Motor neuron (in vitro differentiated cells): ENCODE data around the gene SLC5A11. TPM values are rescaled to one million over a fixed set of nuclear protein-coding genes. Genes with fewer than 3 reads are reported as not detected.

Source experiments
- ATAC-seq, 8 experiments: fragments of 200-7000 bp; cut with Tn5 transposase; replicated peaks in 6 of 8; 2 replicates each; pipeline ENCODE4 v1.8.0; 2021; ENCODE audit warnings: mild to moderate bottlenecking in 8 of 8, moderate library complexity in 8 of 8
- H3K27ac ChIP-seq, 2 donors: fragments of 250-450 bp; sonication (Bioruptor Pico); 2 replicates each; pipeline ENCODE4 v1.9.0; 2021; ENCODE audit warnings: antibody characterized with exemption in 2 of 2, mild to moderate bottlenecking in 2 of 2, moderate library complexity in 1 of 2
- H3K4me1 ChIP-seq, 2 donors: fragments of 250-450 bp; sonication (Bioruptor Pico); replicated peaks in 1 of 2; 2 replicates each; pipeline ENCODE4 v1.6.1; 2021; ENCODE audit warnings: antibody characterized with exemption in 2 of 2, mild to moderate bottlenecking in 2 of 2, moderate library complexity in 1 of 2
- H3K4me3 ChIP-seq, 5 donors: fragments of 250-450 bp; sonication (Bioruptor Pico); 2 replicates each; pipeline ENCODE4 v1.9.0; 2021; ENCODE audit warnings: antibody characterized with exemption in 5 of 5, mild to moderate bottlenecking in 5 of 5, moderate library complexity in 4 of 5
- WGBS, 10 experiments: fragments of 450-650 bp; shearing (Covaris generic); methylation state at CpG; one replicate each; pipeline ENCODE4 v1.0.0; 2022; 5-methylcytosine and 5-hydroxymethylcytosine counted together
- in situ Hi-C, 9 experiments: fragments of 400-800 bp; cut with MboI; loops; one replicate each; pipeline ENCODE4 v1.15.0; 2021; ENCODE audit warnings: low sequenced_read_pairs in 9 of 9, low pct_unique_long_range_greater_than_20kb in 2 of 9; ENCODE audit not compliant: unreplicated experiment in 9 of 9
- total RNA-seq, 8 experiments: library from RNA; unstranded; fragments of 300-600 nt; gene quantifications; 2 replicates each; pipeline versions ENCODE4 v1.2.3 to v1.2.4, GENCODE V29; 2022

Gene SLC5A11
- total RNA-seq, 8 experiments from 2014 or later = 0.25 to 0.52 (median 0.47) TPM; not detected in 5

GRCh38 chr16:24917891-24918290 is 72.1 kb downstream of the SLC5A11 start:
- H3K27ac ChIP-seq = no peak overlapping the region
- no peak for ATAC-seq
- H3K4me3 ChIP-seq = no peak overlapping the region
- in situ Hi-C loops = loop anchor here in 1 of 9 experiments (25.0 kb wide), 1 partner anchor 94 kb away; the partner anchor contains the start of gene ARHGAP17
- H3K4me1 ChIP-seq = no peaks in the 10 kb centered on the region
- WGBS, 10 experiments = 89 to 100% (median 94%) methylated on average over 2 to 5 of the region's 5 CpGs; no CpG with 5 or more reads in 7 of the 10 experiments

- ATAC-seq = no peak
- H3K4me1 ChIP-seq = no peaks in the 10 kb centered on the region
- H3K27ac ChIP-seq = no peak overlapping the region
- in situ Hi-C loops = loop anchor here in 1 of 9 experiments (25.0 kb wide), 1 partner anchor 94 kb away; the partner anchor contains the start of gene ARHGAP17
- no peak overlapping the region for H3K4me3 ChIP-seq
- WGBS, 10 experiments = 20 to 100% (median 95%) methylated on average over 1 to 5 of the region's 10 CpGs; no CpG with 5 or more reads in 2 of the 10 experiments
Measured at GRCh38 chr16:24918641-24919040, 72.9 kb downstream of the SLC5A11 start.

- in situ Hi-C loops = loop anchor here in 1 of 9 experiments (25.0 kb wide), 1 partner anchor 93 kb away; the partner anchor contains the start of gene ARHGAP17
- no peak overlapping the region for H3K4me3 ChIP-seq
- H3K27ac ChIP-seq = no peak overlapping the region
- no peak for ATAC-seq
- WGBS, 10 experiments = 40 to 97% (median 92%) methylated on average over 1 to 8 of the region's 8 CpGs; no CpG with 5 or more reads in 1 of the 10 experiments
- no peaks in the 10 kb centered on the region for H3K4me1 ChIP-seq
Measured at GRCh38 chr16:24919536-24919935, 73.8 kb downstream of the SLC5A11 start.

- Histone ChIP-seq H3K4me3 (no peak overlapping the region), H3K4me1 (no peaks in the 10 kb centered on the region), H3K27ac (no peak overlapping the region)
- in situ Hi-C loops = loop anchor here in 1 of 9 experiments (25.0 kb wide), 1 partner anchor 92 kb away; the partner anchor contains the start of gene ARHGAP17
- WGBS, 10 experiments = 86 to 100% (median 100%) methylated on average over 1 to 2 of the region's 3 CpGs; no CpG with 5 or more reads in 3 of the 10 experiments
- no peak for ATAC-seq
Measured at GRCh38 chr16:24920568-24920967, 74.8 kb downstream of the SLC5A11 start.

GRCh38 chr16:24921229-24921628 is 75.5 kb downstream of the SLC5A11 start:
- in situ Hi-C loops = loop anchor here in 1 of 9 experiments (25.0 kb wide), 1 partner anchor 91 kb away; the partner anchor contains the start of gene ARHGAP17
- no peak overlapping the region for H3K27ac ChIP-seq
- H3K4me3 ChIP-seq = no peak overlapping the region
- no peaks in the 10 kb centered on the region for H3K4me1 ChIP-seq
- WGBS, 10 experiments = 71 to 100% (median 95%) methylated on average over 1 to 7 of the region's 8 CpGs; no CpG with 5 or more reads in 2 of the 10 experiments
- ATAC-seq = no peak

- ATAC-seq = no peak
- Histone ChIP-seq H3K4me3 (no peak overlapping the region), H3K4me1 (no peaks in the 10 kb centered on the region), H3K27ac (no peak overlapping the region)
- in situ Hi-C loops = no loop called here
- 70 to 100% (median 90%) methylated on average over 1 to 2 of the region's 2 CpGs; no CpG with 5 or more reads in 4 of the 10 experiments for whole genome bisulfite sequencing, 10 experiments
Measured at GRCh38 chr16:24925163-24925562, 79.4 kb downstream of the SLC5A11 start.

GRCh38 chr16:24929409-24929808 is 83.6 kb downstream of the SLC5A11 start:
- Histone ChIP-seq H3K27ac (no peak overlapping the region), H3K4me3 (no peak overlapping the region), H3K4me1 (no peaks in the 10 kb centered on the region)
- no peak for ATAC-seq
- WGBS, 10 experiments = 64 to 92% (median 78%) methylated on average over 2 to 5 of the region's 5 CpGs; no CpG with 5 or more reads in 2 of the 10 experiments
- in situ Hi-C loops = no loop called here

- in situ Hi-C loops = no loop called here
- WGBS, 10 experiments = 80 to 100% (median 100%) methylated on average over 1 to 6 of the region's 6 CpGs; no CpG with 5 or more reads in 1 of the 10 experiments
- Histone ChIP-seq H3K4me3 (no peak overlapping the region), H3K27ac (no peak overlapping the region), H3K4me1 (no peaks in the 10 kb centered on the region)
- ATAC-seq = no peak
Measured at GRCh38 chr16:24930440-24930839, 84.7 kb downstream of the SLC5A11 start.

GRCh38 chr16:24931091-24931490 is 85.3 kb downstream of the SLC5A11 start:
- ATAC-seq = no peak
- in situ Hi-C loops = no loop called here

GRCh38 chr16:24935336-24935735 is 89.6 kb downstream of the SLC5A11 start:
- no peaks in the 10 kb centered on the region for H3K4me1 ChIP-seq
- no peak for ATAC-seq
- WGBS, 10 experiments = 20 to 100% (median 89%) methylated on average over 1 to 6 of the region's 6 CpGs; no CpG with 5 or more reads in 6 of the 10 experiments
- H3K4me3 ChIP-seq = no peak overlapping the region
- in situ Hi-C loops = no loop called here
- no peak overlapping the region for H3K27ac ChIP-seq

More at GRCh38 chr16:24931091-24931490, 85.3 kb downstream of the SLC5A11 start:
- no peaks in the 10 kb centered on the region for H3K4me1 ChIP-seq
- H3K27ac ChIP-seq = no peak overlapping the region
- no peak overlapping the region for H3K4me3 ChIP-seq
- WGBS, 10 experiments = no CpG with 5 or more reads among the region's 12 CpGs

GRCh38 chr16:24936151-24936550 is 90.4 kb downstream of the SLC5A11 start:
- Histone ChIP-seq H3K4me3 (no peak overlapping the region), H3K4me1 (no peaks in the 10 kb centered on the region), H3K27ac (no peak overlapping the region)
- ATAC-seq = no peak
- WGBS, 10 experiments = 80 to 100% (median 93%) methylated on average over 1 to 4 of the region's 4 CpGs; no CpG with 5 or more reads in 4 of the 10 experiments
- in situ Hi-C loops = no loop called here

- whole genome bisulfite sequencing, 10 experiments = 80 to 100% (median 85%) methylated on average over 1 to 7 of the region's 14 CpGs; no CpG with 5 or more reads in 6 of the 10 experiments
- no peak for ATAC-seq
- H3K4me3 ChIP-seq = no peak overlapping the region
- H3K4me1 ChIP-seq = no peaks in the 10 kb centered on the region
- H3K27ac ChIP-seq = no peak overlapping the region
- in situ Hi-C loops = no loop called here
Measured at GRCh38 chr16:24939224-24939623, 93.5 kb downstream of the SLC5A11 start.

- Histone ChIP-seq H3K4me1 (no peaks in the 10 kb centered on the region), H3K27ac (no peak overlapping the region), H3K4me3 (no peak overlapping the region)
- in situ Hi-C loops = no loop called here
- WGBS, 10 experiments = 60 to 100% (median 100%) methylated on average over 1 of the region's 2 CpGs; no CpG with 5 or more reads in 5 of the 10 experiments
- no peak for ATAC-seq
Measured at GRCh38 chr16:24939738-24940137, 94.0 kb downstream of the SLC5A11 start.

- WGBS, 10 experiments = 85 to 100% (median 98%) methylated on average over 1 to 7 of the region's 7 CpGs; no CpG with 5 or more reads in 2 of the 10 experiments
- Histone ChIP-seq H3K27ac (no peak overlapping the region), H3K4me3 (no peak overlapping the region), H3K4me1 (no peaks in the 10 kb centered on the region)
- in situ Hi-C loops = no loop called here
- ATAC-seq = no peak
Measured at GRCh38 chr16:24943471-24943870, 97.7 kb downstream of the SLC5A11 start.
